ENCODE results near the gene CISTR.

Gene CISTR

DNA sequence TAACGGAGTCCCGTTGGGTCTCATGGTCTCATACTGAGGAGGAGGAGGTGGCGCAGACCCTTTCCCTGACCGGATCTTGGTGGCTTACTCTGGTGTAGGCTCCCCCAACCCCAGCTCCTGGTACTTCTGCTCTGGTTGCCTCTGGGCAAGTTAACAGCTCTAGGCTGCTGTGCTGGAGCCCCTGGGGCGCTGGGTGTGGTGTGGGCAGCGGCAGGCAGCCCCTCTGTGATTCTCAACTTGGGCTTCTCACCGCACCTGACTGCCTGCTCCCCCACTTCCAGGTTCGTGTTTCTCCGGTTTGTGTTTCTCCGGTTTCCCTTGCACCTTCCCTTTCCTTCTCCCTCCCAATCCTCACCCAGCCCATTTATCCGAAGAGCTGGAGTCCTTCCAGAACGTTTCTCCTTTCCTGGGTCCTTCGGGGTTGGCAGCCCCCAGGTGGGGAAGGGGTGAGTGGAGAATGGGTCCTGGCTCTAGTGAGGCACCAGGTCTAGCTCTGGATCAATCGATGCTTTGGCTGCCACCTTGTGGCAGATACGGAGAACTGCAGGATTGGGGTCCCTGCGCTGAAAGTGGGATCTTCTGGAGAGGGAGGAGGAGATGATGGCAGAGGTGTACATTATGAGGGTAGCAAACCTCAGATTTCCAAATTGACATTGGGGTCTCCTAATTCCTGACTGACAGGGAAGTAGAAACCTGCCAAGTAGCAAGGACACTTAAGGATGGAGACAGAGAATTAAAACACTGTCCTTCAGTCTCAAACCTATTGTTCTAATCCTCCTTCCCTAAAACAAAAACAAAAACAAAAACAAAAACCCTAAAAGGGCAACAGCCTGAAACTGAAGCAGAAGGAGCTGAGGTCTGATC, 8.3 kb downstream of the CISTR start:
- DNase-seq (ENCODE audit: low spot score): peak; percentile 86

DNA sequence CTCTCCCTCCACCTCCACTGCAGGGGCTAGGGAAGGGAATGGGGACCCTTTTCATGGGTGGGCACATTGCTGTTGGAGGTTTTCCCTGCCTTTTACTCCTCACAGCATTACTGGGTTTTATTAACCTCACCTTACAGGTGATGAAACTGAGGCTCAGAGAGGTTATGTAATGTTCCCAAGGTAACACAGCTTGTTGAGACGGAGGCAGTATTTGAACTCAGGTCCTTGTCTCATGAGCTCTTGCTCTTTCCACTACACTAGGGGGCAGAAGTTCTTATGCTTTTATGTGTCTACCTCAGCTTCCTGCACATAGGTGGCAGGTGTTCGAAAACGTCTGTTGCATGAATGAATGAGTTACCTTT, 11.7 kb downstream of the CISTR start:
- DNase-seq (ENCODE audit: low spot score): no peak

DNA sequence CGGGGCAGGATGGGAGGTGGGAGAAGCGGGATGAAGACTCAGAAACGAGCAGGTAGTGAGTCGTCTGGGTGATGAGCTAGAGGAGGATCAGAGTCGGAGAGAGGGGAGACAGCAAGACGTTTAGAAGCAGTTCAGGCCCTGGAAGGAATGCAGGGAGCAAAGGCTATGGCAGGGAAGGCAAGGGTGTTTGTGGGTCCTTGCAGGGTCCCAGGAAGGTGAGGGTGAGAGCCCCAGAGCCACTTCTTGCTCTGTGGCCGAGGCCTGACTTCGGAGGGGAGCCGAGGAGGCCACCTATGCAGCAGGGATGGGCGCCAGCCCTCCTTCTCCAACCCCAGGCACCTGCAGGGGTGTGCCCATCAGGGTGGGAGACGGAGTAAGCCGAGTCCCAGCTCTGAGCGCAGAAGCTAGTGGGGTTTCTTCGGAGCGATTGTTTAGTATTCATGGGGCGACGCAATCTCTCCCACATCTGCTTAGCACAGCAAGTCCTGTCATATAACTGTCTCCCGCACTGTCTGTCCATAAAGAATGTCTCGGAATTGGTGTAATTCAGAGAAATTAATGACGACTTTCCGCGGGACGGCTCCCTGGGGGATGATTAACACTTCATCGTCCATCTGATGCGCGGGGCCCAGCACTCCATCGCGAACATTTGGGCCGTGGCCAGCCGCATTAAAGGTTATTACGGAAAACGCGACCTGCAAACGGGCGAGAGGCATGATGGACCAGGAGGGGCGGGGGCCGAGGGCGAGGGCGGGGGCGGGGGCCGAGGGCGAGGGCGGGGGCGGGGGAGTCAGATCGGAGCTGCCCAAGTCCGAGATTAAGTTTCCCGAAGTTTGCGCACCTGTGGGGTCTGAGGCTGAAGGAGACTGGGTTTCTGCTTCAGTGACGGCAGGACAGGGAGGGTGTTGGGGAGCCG, 12.3 kb downstream of the CISTR start:
- DNase-seq (ENCODE audit: low spot score): no peak

- peak; percentile 88 for DNase-seq (ENCODE audit: low spot score)
These were observed 13.2 kb downstream of the CISTR start for GRCh38 chr12:53738406-53739213.

DNA sequence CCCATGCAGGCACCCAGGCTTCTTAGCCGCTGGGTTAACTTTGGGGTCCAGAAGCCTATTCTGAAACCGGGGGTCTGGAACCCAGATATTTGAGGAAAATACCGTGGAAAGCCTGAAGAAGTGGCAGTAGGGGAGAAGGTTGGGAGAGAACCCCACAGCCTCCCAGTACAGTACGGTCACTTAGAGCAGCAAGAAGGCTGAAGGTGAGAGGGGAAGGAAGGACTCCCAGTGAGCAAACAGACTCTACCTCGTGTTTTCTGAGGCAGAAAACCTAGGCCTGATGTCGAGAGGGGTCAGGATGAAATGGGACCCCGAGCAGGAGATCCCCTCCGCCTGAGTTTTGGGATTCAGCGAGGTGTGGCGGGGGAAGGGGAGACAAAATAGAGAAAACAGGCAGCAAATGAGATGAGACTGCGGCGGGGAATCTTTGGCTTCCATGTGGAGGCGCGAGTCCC, 13.8 kb downstream of the CISTR start:
- DNase-seq (ENCODE audit: low spot score): no peak

DNA sequence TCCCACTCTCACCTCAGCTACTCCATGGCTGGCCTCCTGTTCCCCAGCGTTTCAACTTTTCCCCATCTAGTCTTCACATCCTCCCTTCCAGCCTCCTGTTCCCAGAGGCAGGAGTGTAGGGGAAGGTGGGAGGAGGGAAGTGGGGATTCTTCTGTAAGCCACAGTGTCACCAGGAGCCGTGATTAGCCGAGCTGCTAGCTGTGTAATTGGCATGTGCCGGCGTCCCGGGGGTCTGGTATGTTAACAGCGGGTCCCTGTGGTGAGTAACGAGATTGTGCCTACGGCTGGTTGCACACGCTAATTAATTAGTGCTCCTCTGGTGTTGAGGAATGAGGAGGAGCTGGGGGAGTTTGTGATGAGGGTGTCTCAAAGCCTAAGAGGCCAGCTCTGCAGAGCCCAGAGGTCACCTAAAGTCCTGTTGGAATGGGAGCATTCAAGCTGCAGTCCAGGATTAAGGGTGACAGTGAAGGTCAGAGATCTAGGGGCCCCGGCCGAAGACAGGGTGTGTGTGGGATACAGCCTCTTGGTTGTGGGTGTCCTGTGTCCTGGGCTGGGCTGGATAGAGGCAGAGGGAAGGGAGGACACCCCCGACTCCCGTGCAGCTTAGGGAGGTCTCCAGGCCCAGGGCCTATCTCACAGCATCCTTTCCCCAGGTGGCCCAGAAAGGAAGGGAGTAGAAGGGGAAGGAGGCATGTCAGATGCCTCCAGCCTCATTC, 14.5 kb downstream of the CISTR start:
- no peak for DNase-seq (ENCODE audit: low spot score)

DNA sequence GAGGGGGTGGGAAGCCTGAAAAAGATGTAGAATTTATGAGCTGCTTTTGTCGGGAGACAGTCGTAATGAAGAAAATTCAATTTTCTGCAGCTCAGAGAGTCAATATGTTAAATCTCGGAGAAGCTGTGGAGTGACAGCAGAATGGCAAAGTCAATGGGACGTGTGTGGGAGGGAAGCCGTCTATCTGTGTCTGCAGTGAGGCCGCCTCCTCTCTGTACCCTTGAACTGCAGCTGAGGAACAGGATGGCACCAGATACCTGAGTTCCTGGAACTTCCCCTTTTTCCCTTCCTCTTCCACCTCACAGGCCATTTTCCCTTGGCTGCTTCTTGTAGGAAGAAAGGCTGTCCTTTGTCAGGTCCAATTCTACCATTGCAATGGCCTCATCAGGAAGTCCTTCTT, 15.2 kb downstream of the CISTR start:
- DNase-seq (ENCODE audit: low spot score): no peak

DNA sequence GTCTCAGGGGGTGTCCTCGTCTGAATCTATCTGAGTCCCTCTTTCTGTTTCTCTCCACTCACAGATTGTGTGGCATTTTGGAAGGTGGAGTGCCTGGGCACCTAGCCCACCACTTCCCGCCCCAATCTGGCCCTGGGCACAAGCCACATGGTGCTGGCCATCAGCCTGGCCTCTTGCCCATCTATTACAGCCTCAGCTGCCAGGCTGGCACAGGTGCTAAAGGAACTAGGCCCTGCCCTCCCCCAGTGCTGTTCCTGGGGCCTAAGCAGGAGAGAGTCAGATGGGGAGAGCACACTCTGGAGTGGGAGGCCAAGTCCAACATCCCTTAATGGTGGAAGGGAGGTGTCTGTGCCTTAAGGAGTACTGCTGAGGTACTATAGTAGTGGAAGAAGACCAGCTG, 16.2 kb downstream of the CISTR start:
- no peak for DNase-seq (ENCODE audit: low spot score)

DNA sequence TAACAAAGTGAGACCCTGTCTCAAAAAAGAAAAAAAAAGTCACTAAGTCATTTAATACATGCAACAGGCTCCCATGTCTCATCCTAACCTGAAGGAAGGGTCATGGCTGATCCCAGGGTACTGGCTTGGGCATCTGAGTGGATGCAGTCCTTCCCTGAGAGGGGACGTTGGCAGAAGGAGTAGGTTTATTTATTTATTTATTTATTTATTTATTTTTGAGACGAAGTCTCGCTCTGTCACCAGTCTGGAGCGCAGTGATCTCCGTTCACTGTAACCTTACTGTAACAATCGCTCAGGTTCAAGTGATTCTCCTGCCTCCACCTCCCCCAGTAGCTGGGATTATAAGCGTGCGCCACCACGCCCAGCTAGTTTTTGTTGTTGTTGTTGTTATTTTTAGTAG, 17.4 kb downstream of the CISTR start:
- no peak for DNase-seq (ENCODE audit: low spot score)

GRCh38 chr12:53733807-53734200, 18.0 kb downstream of the CISTR start:
- no peak for DNase-seq (ENCODE audit: low spot score)

DNA sequence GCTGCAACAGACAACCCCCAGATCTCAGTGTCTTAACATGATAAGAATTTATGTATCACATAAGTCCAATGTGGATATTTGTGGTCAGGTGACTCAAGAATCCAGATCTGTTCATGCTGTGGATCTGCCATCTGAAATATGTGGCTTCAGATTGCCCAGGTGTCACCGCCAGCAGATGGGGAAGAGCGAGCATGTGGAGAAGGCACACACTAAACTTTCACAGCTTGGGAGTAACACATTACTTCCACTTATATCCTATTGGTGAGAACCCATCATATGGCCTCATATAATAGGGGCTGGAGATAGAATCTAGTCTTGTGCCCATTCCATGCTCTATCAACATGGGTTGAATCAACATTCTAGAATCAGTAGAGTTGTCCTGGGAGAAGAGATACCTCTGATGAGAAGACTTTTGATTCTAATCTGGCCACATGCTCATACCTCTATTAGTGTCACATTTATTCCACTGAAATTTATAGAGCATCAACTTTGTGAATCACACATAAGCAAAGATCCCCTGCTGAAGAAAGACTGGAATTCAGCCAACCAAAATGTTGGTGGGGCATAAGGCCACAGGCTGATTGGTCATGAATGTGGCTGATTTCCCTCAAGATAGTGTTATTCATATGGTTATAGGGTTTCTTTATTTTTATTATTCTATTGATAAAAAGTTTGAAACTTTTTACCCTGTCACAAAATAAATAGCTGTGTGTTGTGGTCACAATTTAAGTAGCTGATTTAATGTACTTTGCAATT, 18.6 kb downstream of the CISTR start:
- DNase-seq (ENCODE audit: low spot score): no peak

DNA sequence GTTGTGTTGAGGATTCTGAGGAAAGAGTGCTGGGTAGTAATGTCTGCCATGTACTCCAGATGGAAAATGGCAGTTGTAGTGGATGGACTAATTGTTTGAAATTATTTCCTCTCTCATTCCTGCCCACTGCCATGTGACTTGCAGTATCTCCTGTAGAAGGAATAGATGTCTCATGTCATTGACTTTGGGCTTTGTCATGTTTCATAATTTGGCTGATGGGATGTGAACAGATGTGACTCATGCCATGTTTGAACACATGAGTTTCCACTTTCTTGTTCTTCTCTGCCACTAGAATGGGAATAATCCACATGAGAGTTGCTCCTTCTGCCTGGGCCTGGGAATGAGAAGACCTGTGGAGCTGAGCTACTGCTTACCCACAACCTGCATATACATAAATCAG, 22.1 kb downstream of the CISTR start:
- no peak for DNase-seq (ENCODE audit: low spot score)

DNA sequence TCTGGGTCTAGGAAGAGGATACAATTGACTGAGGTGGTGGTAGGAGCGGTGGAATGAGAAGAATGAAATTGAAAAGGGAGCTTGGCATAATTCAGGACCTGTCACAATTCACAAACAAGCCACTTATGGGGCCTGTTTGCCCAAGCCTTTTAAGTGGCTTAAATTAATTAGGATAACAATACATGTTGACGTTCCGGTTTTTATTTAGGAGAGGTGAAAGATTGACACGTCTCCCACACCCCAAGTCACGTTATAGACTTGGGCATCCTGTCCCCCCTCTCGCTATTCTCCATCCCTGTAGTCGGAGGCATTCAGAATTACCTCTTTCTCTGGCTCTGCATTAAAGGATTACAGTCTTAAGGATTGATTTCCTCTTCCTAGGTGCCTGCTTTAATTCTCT, 23.6 kb downstream of the CISTR start:
- no peak for DNase-seq (ENCODE audit: low spot score)

DNA sequence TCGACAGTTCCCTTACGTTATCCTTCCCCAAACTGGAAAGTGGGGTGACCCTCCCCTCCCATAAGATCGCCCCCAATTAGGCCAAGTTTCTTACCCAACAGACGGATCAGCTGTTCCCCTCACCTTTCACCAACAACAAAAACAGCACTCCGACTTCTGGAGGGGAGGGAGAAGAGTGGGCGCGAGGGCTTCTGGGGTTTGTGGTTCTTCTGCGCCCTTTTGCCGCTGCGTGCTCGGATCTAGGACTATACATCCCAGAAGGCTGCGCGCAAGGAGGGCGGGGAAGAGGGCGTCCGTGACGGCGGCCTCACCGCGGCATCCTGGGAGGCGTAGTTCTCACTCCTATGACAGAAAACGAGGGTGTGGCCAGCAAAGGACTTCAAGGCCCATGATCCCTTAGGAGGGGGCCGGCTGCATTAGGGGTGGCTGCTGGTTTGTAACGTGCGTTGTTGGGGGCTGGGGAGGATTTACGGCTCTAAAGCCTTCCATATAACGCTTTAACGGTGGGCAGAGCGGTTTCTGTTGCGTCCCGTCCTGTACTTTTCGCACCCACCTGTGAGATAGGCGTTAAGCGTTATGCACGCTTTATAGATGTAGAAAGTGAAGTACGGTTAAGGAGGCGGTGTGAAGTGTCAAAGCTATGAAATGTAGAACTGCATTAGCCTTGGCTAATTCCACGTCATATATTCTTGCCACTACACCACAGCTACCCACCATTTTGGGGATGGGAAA, 24.3 kb downstream of the CISTR start, which contains the start of gene CALCOCO1:
Gene CALCOCO1, minus strand, starts transcription at position 143 of the 732 bp plus-strand sequence. CDS start 2,210 bp downstream, outside the sequence.
- peak; percentile 100 for DNase-seq (ENCODE audit: low spot score)

- DNase-seq (ENCODE audit: low spot score): no peak
These were observed 24.9 kb downstream of the CISTR start for GRCh38 chr12:53726946-53727309.

DNA sequence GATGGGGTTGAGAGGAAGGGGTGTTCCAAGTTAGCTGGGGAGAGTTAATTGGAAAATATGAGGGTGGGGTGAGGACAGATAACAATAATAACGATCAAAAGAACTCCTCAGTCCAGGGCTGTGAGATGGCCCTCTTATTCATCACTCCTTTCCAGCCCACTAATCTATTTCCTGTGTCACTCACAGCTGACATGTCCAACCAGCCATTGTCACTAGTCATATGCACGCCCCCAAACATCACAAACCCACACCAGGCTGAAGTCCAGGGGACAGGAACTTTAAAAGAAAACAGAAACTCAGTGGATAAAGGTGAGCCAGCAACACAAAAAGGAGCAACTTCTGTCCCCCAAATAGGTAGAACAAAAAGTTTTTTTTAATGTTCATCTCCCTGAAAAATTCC, 25.4 kb downstream of the CISTR start:
- no peak for DNase-seq (ENCODE audit: low spot score)

DNA sequence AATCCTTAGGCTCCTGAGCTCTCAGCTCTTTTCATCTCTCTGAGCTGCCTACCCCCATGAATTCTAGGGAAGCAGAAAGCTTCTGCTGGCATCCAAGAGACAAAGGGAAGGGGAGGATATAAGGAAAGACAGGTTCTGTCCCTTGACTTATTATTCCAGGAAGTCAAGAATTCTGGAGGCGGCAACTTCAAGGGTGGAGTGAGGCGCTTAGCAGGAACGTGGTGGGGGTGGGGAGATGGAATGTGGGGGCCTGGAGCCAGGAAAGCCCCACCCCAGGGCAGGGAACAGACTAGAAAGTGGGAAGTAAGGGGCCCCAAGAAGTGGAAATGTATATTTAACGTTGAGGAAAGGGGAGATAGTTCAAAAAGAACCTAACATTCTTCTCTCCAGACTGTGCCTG, 26.0 kb downstream of the CISTR start:
- no peak for DNase-seq (ENCODE audit: low spot score)

- DNase-seq (ENCODE audit: low spot score): no peak
These were observed 29.2 kb downstream of the CISTR start for GRCh38 chr12:53722450-53723041.

DNA sequence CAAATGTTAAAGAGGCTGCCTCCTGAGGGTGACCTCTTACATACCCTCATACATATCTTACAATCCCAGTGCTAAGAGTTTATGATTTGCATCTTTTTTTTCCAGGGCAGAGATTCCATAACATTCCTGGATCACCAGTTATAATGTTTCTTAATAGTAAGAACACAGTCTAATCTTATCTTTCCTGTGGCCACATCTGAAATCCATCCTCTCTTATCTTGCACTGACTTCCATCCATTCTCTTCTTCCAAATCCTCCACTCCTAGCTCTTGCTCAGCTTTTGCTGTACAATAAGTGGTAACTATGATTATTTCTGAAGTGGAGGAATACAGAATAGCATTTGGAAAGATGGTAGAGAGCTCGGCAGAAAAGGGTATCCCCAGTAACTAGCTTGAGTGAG, 30.8 kb downstream of the CISTR start:
- DNase-seq (ENCODE audit: low spot score): no peak

GRCh38 chr12:53719649-53720048, 32.1 kb downstream of the CISTR start:
- peak; percentile 48 for DNase-seq (ENCODE audit: low spot score)
